Heart left ventricle (tissue), 13 donors: ENCODE data around the gene RBMS3.

Experiments
- POLR2A ChIP-seq, 2 donors: fragments of 450-650 bp; IDR thresholded peaks; one replicate each; pipeline ENCODE4 v1.6.1; 2017; ENCODE audit warnings: antibody characterized with exemption in 2 of 2, mild to moderate bottlenecking in 2 of 2, moderate library complexity in 2 of 2
- TF ChIP-seq, protein P1 (sequence below), 12 donors: fragments of 200-600 bp; sonication (generic) in 4 of 12; IDR thresholded peaks; one replicate each; pipeline versions ENCODE4 v1.5.0 to v1.8.0; 2018 to 2022; ENCODE audit warnings: antibody characterized with exemption in 12 of 12, mild to moderate bottlenecking in 5 of 12
- donor health status: ischemic (EF 13 %, LVEDD 7.1; RV severe dilation, severe dysfunction).
- donor health status: DM: no; HTN: yes; CAD: no.
- donor health status: DM: no; HTN: no; CAD: no.
- donor health status: ischemic (EF 25% LVEDD 6.9; RV normal size, moderate dysfunction).
- donor health status: ischemic (EF 25% LVEDD 5.7; RV mildly dilated, moderate dysfunction).
- donor health status: ischemic (EF 35%, LVEDD 5.7; RV mildly dilated, moderate dysfunction).
- donor health status: nonischemic (EF 11% LVEDD 7.7; RV severe dilation, severe dysfunction).
- donor health status: DM: yes; HTN: yes; CAD: no.
- donor health status: PGD.
- donor health status: ischemic (EF 29% LVEDD 5.4; RV normal size, mild dysfunction).
- donor health status: nonischemic (EF 23%, LVEDD 6.1; RV moderate dilation, normal function).

DNA sequence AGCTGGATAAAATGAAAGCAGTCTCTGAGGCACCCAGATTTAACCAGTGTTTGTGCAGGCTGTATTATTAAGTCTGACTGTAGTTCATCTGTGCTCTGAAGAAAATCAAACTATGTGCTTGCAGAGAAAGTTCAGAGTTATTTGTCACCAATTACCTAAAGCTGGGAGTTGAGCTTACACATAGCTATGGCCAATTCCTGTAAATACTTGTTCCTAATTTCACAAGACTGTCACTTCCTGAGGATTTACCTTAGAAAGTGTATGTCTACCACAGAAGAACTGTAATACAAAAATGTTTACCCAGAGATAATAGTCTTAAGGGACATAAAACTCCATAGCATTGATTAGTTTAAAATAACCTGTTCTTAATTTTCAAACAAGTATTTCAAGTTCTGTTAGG lies 697.2 kb downstream of the RBMS3 start:
- TF ChIP-seq, protein P1, sequence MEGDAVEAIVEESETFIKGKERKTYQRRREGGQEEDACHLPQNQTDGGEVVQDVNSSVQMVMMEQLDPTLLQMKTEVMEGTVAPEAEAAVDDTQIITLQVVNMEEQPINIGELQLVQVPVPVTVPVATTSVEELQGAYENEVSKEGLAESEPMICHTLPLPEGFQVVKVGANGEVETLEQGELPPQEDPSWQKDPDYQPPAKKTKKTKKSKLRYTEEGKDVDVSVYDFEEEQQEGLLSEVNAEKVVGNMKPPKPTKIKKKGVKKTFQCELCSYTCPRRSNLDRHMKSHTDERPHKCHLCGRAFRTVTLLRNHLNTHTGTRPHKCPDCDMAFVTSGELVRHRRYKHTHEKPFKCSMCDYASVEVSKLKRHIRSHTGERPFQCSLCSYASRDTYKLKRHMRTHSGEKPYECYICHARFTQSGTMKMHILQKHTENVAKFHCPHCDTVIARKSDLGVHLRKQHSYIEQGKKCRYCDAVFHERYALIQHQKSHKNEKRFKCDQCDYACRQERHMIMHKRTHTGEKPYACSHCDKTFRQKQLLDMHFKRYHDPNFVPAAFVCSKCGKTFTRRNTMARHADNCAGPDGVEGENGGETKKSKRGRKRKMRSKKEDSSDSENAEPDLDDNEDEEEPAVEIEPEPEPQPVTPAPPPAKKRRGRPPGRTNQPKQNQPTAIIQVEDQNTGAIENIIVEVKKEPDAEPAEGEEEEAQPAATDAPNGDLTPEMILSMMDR (IDR thresholded peaks at IDR 0.05): no peak
- no peak for TF ChIP-seq POLR2A (IDR thresholded peaks at IDR 0.05)
